PC-9 (cell line): ENCODE data around the gene MDFIC. TPM values are rescaled to one million over a fixed set of nuclear protein-coding genes. Genes with fewer than 3 reads are reported as not detected.

ENCODE experiments used
- BruUV-seq: library from RNA; stranded (reverse); fragments of 400-500 nt; replicated peaks from 2 replicates; lab custom pipeline; 2021; lab: Mats Ljungman, UMichigan
- CTCF ChIA-PET: fragments of 300-600 bp; sonication (Branson Sonifier 250); formaldehyde crosslinking; loops from one replicate; lab custom pipeline; 2022; ENCODE audit warnings: antibody characterized with exemption; lab: Charles Lee
- POLR2A ChIA-PET: fragments of 300-600 bp; sonication (Branson Sonifier 250); formaldehyde crosslinking; loops from one replicate; lab custom pipeline; 2022; ENCODE audit warnings: antibody characterized with exemption; ENCODE audit not compliant: unreplicated experiment; lab: Charles Lee
- DNase-seq, 2 experiments: peaks; one replicate each; pipeline versions ENCODE4 v3.0.0 to v3.0.0-alpha.2; 2015 to 2022; ENCODE audit warnings: mixed read lengths in 1 of 2
- H2AFZ ChIP-seq: fragments of 200-600 bp; sonication (generic); 2 replicates; pipeline ENCODE4 v1.8.1; 2017; ENCODE audit warnings: antibody characterized with exemption
- H3F3A ChIP-seq: fragments of 200-600 bp; sonication (generic); 2 replicates; pipeline ENCODE4 v1.8.1; 2017; ENCODE audit warnings: antibody characterized with exemption, mild to moderate bottlenecking, low read depth; ENCODE audit not compliant: insufficient read depth
- H3K27ac ChIP-seq: fragments of 200-600 bp; sonication (generic); 2 replicates; pipeline ENCODE4 v1.6.1; 2016; ENCODE audit warnings: mixed run types
- H3K27me3 ChIP-seq: fragments of 200-600 bp; sonication (generic); 2 replicates; pipeline ENCODE4 v1.6.1; 2016; ENCODE audit warnings: low read depth, mixed run types; ENCODE audit not compliant: insufficient read depth
- H3K36me3 ChIP-seq: fragments of 200-600 bp; sonication (generic); 2 replicates; pipeline ENCODE4 v1.6.1; 2016; ENCODE audit warnings: low read depth, mixed run types
- H3K4me1 ChIP-seq: fragments of 200-600 bp; sonication (generic); replicated peaks from 2 replicates; pipeline ENCODE4 v1.6.1; 2016; ENCODE audit warnings: mixed run types; ENCODE audit not compliant: insufficient read depth
- H3K4me2 ChIP-seq: fragments of 200-600 bp; sonication (generic); 2 replicates; pipeline ENCODE4 v1.6.1; 2017; ENCODE audit warnings: mixed run types
- H3K4me3 ChIP-seq: fragments of 200-600 bp; sonication (generic); 2 replicates; pipeline ENCODE4 v1.6.1; 2016; ENCODE audit warnings: mixed run types
- H3K79me2 ChIP-seq: fragments of 200-600 bp; sonication (generic); 2 replicates; pipeline ENCODE4 v1.6.1; 2017; ENCODE audit warnings: low read depth, mixed run types
- H3K9me2 ChIP-seq: fragments of 200-600 bp; sonication (generic); 2 replicates; pipeline ENCODE4 v1.8.1; 2017; ENCODE audit warnings: mild to moderate bottlenecking; ENCODE audit not compliant: insufficient read depth
- H3K9me3 ChIP-seq: fragments of 200-600 bp; sonication (generic); 2 replicates; pipeline ENCODE4 v1.8.1; 2016; ENCODE audit warnings: low read depth; ENCODE audit not compliant: insufficient read depth
- H4K20me1 ChIP-seq: fragments of 200-600 bp; sonication (generic); 2 replicates; pipeline ENCODE4 v1.8.1; 2017; ENCODE audit not compliant: insufficient read depth
- CTCF ChIP-seq: fragments of 200-600 bp; sonication (generic); conservative IDR thresholded peaks from 2 replicates; pipeline ENCODE4 v1.6.1; 2017; ENCODE audit warnings: mixed run types, antibody characterized with exemption, mild to moderate bottlenecking, moderate library complexity
- EZH2 ChIP-seq: fragments of 200-600 bp; sonication (generic); IDR thresholded peaks from 2 replicates; pipeline ENCODE4 v1.8.0; 2017; ENCODE audit warnings: antibody characterized with exemption, low read depth
- intact Hi-C: fragments of 100-400 bp; cut with micrococcal nuclease; formaldehyde crosslinking; loops from one replicate; pipeline ENCODE4 v1.10.0; 2022; ENCODE audit not compliant: unreplicated experiment
- total RNA-seq: library from RNA; stranded (reverse); gene quantifications from 2 replicates; pipeline ENCODE4 v1.2.3, GENCODE V29; 2021

The MDFIC gene
- total RNA-seq, 1 experiment from 2014 or later = 38.9 TPM

GRCh38 chr7:115052706-115053105, 130.8 kb downstream of the MDFIC start:
- Histone ChIP-seq H2AFZ (no peak overlapping the region), H3K9me3 (no peaks in the 10 kb centered on the region; the same call in 1 of the 2 replicates), H3K36me3 (no peaks in the 10 kb centered on the region; the same call in 1 of the 2 replicates), H3K4me1 (no peaks in the 10 kb centered on the region), H4K20me1 (no peaks in the 10 kb centered on the region), H3K27ac (no peak overlapping the region), H3F3A (peaks cover 2% of the 10 kb centered on the region; the same call in 1 of the 2 replicates), H3K79me2 (no peaks in the 10 kb centered on the region), H3K27me3 (no peaks in the 10 kb centered on the region), H3K9me2 (0 out of 2 replicates have a peak, but pooled peaks cover 7% of the 10 kb centered on the region), H3K4me2 (no peak overlapping the region), H3K4me3 (no peak overlapping the region)
- ChIA-PET POLR2A (no interaction called here), CTCF (no interaction called here)
- BruUV-seq = no TSS peak
- TF ChIP-seq EZH2 = no peak
- TF ChIP-seq CTCF = no peak
- no peak for DNase-seq
- intact Hi-C loops = no loop called here

- Histone ChIP-seq H3K9me3 (no peaks in the 10 kb centered on the region; the same call in 1 of the 2 replicates), H2AFZ (no peak overlapping the region), H3K4me1 (no peaks in the 10 kb centered on the region), H4K20me1 (no peaks in the 10 kb centered on the region), H3K27me3 (no peaks in the 10 kb centered on the region), H3K4me3 (no peak overlapping the region), H3K4me2 (no peak overlapping the region), H3K9me2 (0 out of 2 replicates have a peak, but pooled peaks cover 7% of the 10 kb centered on the region), H3K79me2 (no peaks in the 10 kb centered on the region), H3K36me3 (no peaks in the 10 kb centered on the region; the same call in 1 of the 2 replicates), H3K27ac (no peak overlapping the region), H3F3A (no peaks in the 10 kb centered on the region)
- ChIA-PET CTCF (no interaction called here), POLR2A (no interaction called here)
- intact Hi-C loops = no loop called here
- TF ChIP-seq EZH2 = no peak
- DNase-seq = no peak
- no TSS peak for BruUV-seq
These were observed 132.7 kb downstream of the MDFIC start for GRCh38 chr7:115054478-115055065.

GRCh38 chr7:115056019-115056418, 134.1 kb downstream of the MDFIC start:
- Histone ChIP-seq H3K36me3 (no peaks in the 10 kb centered on the region; the same call in 1 of the 2 replicates), H3K79me2 (no peaks in the 10 kb centered on the region), H3F3A (no peaks in the 10 kb centered on the region), H3K27ac (no peak overlapping the region), H3K27me3 (no peaks in the 10 kb centered on the region), H3K4me2 (no peak overlapping the region), H4K20me1 (no peaks in the 10 kb centered on the region), H3K4me3 (no peak overlapping the region), H3K9me2 (0 out of 2 replicates have a peak, but pooled peaks cover 5% of the 10 kb centered on the region), H2AFZ (no peak overlapping the region), H3K9me3 (no peaks in the 10 kb centered on the region; the same call in 1 of the 2 replicates), H3K4me1 (no peaks in the 10 kb centered on the region)
- no peak for TF ChIP-seq EZH2
- TF ChIP-seq CTCF = no peak
- intact Hi-C loops = no loop called here
- ChIA-PET CTCF (no interaction called here), POLR2A (no interaction called here)
- no TSS peak for BruUV-seq
- DNase-seq = no peak
